ENCODE measurements around the gene COL25A1. TPM values are rescaled to one million over a fixed set of nuclear protein-coding genes. Genes with fewer than 3 reads are reported as not detected.

COL25A1 gene
- total and polyA plus RNA-seq, 4 donors: 0.61 to 4.4 (median 2.1) TPM

- no peak for DNase-seq (ENCODE audit: low spot score)
- Histone ChIP-seq H3K4me1 (ENCODE audit: control insufficient read depth in 4 of 4, insufficient read depth in 4 of 4, low read length in 3 of 4) (no peaks in the 10 kb centered on the region), H3K36me3 (ENCODE audit: control insufficient read depth in 4 of 4, insufficient read depth in 3 of 4, low read depth in 1 of 4, low read length in 3 of 4) (no peaks in the 10 kb centered on the region), H3K4me3 (ENCODE audit: low read depth in 1 of 3, low read length in 3 of 3) (no peak overlapping the region), H3K27ac (ENCODE audit: low read depth in 1 of 2, low read length in 2 of 2) (no peak overlapping the region), H3K27me3 (ENCODE audit: control insufficient read depth in 4 of 4, insufficient read depth in 4 of 4, low read length in 3 of 4) (no peaks in the 10 kb centered on the region), H3K9me3 (ENCODE audit: control insufficient read depth in 4 of 4, low read length in 3 of 4) (no peaks in the 10 kb centered on the region), H3K9ac (ENCODE audit: low read depth in 1 of 2, low read length in 2 of 2) (no peak overlapping the region)
- WGBS: 69% methylated on average over 3 of the region's 3 CpGs
- no peak for TF ChIP-seq FOXA1 (IDR thresholded peaks at IDR 0.05)
- TF ChIP-seq NR2F2 (IDR thresholded peaks at IDR 0.05): no peak
- TF ChIP-seq YY1 (IDR thresholded peaks at IDR 0.05): no peak
- no peak for TF ChIP-seq GABPA (IDR thresholded peaks at IDR 0.05 in 1 of 2, conservative IDR thresholded peaks at IDR 0.05 in 1 of 2)
- no peak for TF ChIP-seq HNF4G (IDR thresholded peaks at IDR 0.05)
- no peak for TF ChIP-seq FOXA2 (IDR thresholded peaks at IDR 0.05)
- no peak for TF ChIP-seq JUND (IDR thresholded peaks at IDR 0.05)
- TF ChIP-seq MAX (IDR thresholded peaks at IDR 0.05): no peak
- TF ChIP-seq ZBTB33 (IDR thresholded peaks at IDR 0.05): no peak
- no peak for TF ChIP-seq RAD21 (IDR thresholded peaks at IDR 0.05)
Measured at GRCh38 chr4:109243871-109244270, 58.6 kb downstream of the COL25A1 start.

- Histone ChIP-seq H3K9me3 (ENCODE audit: control insufficient read depth in 4 of 4, low read length in 3 of 4) (no peaks in the 10 kb centered on the region), H3K9ac (ENCODE audit: low read depth in 1 of 2, low read length in 2 of 2) (no peak overlapping the region), H3K4me1 (ENCODE audit: control insufficient read depth in 4 of 4, insufficient read depth in 4 of 4, low read length in 3 of 4) (no peaks in the 10 kb centered on the region), H3K4me3 (ENCODE audit: low read depth in 1 of 3, low read length in 3 of 3) (no peak overlapping the region), H3K36me3 (ENCODE audit: control insufficient read depth in 4 of 4, insufficient read depth in 3 of 4, low read depth in 1 of 4, low read length in 3 of 4) (no peaks in the 10 kb centered on the region), H3K27me3 (ENCODE audit: control insufficient read depth in 4 of 4, insufficient read depth in 4 of 4, low read length in 3 of 4) (no peaks in the 10 kb centered on the region), H3K27ac (ENCODE audit: low read depth in 1 of 2, low read length in 2 of 2) (no peak overlapping the region)
- no peak for DNase-seq (ENCODE audit: low spot score)
- TF ChIP-seq FOXA2 (IDR thresholded peaks at IDR 0.05) (no peak), CTCF (IDR thresholded peaks at IDR 0.05; ENCODE audit: low read depth, low read length, missing input control) (no peak), GABPA (IDR thresholded peaks at IDR 0.05 in 1 of 2, conservative IDR thresholded peaks at IDR 0.05 in 1 of 2) (no peak), RAD21 (IDR thresholded peaks at IDR 0.05) (no peak), ZBTB33 (IDR thresholded peaks at IDR 0.05) (no peak), RXRA (IDR thresholded peaks at IDR 0.05) (no peak), HNF4G (IDR thresholded peaks at IDR 0.05) (no peak), ATF3 (IDR thresholded peaks at IDR 0.05) (no peak), YY1 (IDR thresholded peaks at IDR 0.05) (no peak), JUND (IDR thresholded peaks at IDR 0.05) (no peak), EGR1 (IDR thresholded peaks at IDR 0.05; ENCODE audit: low read depth in 2 of 2) (no peak), HNF4A (conservative IDR thresholded peaks at IDR 0.05) (no peak), TAF1 (conservative IDR thresholded peaks at IDR 0.05) (no peak), NR2F2 (IDR thresholded peaks at IDR 0.05) (no peak), FOXA1 (IDR thresholded peaks at IDR 0.05) (no peak), REST (IDR thresholded peaks at IDR 0.05) (no peak), MAX (IDR thresholded peaks at IDR 0.05) (no peak)
- WGBS: 72% methylated on average over 2 of the region's 2 CpGs
Measured at GRCh38 chr4:109238746-109239145, 63.7 kb downstream of the COL25A1 start.
